Hindlimb muscle (tissue), 1 donor: ENCODE data around the gene ASPRV1. TPM values are rescaled to one million over a fixed set of nuclear protein-coding genes. Genes with fewer than 3 reads are reported as not detected.
"Not testable (repeated sequence)": the region's sequence is repeated elsewhere in the genome, so short reads cannot be mapped to it uniquely, and the experiment has no call there.

Experiments used
- DNase-seq: peaks from one replicate; pipeline ENCODE4 v3.0.0-alpha.2; 2013
- polyA plus RNA-seq: library from polyadenylated mRNA; unstranded; fragments of 120-200 nt; gene quantifications from one replicate; pipeline ENCODE4 v1.2.1, GENCODE V29; 2013; ENCODE audit not compliant: insufficient read length

ASPRV1 gene
- polyA plus RNA-seq, 1 donor: 3.4 TPM

DNA sequence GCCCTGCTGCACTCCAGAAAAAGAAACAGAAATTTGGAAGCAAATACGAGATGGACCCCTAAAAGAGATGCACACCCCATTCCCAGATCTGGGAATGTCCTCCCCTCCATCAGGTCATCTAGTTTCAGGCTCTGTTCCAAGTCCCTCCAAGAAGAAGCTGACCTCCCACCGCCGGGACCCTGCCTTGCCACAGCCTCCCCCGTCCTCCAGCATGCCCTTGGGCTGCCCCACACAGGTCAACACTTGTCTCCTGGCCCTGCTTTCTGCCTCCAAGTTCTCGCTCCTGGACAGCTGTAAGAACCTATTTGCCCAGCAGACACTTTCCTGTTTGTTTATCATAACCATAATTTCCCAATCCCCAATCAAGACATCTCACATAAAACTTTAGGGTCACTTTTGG lies 2.0 kb downstream of the ASPRV1 start:
- no peak for DNase-seq

DNA sequence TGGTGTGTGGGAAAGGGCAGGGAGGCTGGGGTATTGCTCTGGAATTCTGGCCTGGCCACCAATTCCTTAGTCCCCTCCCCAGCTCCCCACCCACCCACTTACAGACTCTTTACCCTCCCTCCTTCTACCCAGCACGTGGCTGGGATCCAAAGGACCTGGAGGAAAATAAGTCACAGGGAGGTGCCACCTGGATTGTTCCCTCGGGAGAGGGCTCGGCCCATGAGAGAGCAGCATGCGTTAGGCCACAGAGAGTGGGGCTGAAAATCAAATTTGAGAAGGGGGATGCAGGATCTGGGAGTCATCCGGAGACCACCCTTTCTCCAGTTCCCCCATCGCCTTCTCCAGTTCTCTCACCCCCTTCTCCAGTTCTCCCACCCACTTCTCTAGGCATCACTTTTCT lies 3.0 kb downstream of the ASPRV1 start:
- DNase-seq: no peak

- no peak for DNase-seq
These were observed 3.5 kb downstream of the ASPRV1 start for GRCh38 chr2:69957965-69958364.

DNA sequence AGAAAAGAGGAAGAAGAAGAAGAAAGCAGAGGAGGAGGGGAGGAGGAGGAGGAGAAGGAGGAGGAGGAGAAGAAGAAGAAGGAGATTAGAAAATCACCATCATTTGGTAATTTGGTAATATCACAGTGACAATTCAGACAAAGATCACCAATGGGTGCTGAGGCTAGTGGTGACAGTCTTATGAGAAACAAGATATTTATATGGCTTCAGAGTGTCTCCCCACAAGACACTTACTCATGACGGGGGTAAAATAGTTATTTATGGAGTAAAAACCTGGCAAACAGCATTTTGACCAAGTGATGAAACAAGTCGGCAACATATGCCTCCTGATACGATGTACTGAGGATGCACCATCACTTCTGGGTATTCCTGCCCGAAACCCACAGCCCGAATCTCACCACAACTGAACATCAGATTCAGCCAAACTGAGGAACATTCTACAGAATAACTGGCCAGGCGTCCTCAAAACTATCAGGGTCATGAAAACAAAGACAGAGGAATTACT lies 4.9 kb downstream of the ASPRV1 start:
- no peak for DNase-seq

- DNase-seq: no peak
These were observed 6.4 kb downstream of the ASPRV1 start for GRCh38 chr2:69955029-69955428.

DNA sequence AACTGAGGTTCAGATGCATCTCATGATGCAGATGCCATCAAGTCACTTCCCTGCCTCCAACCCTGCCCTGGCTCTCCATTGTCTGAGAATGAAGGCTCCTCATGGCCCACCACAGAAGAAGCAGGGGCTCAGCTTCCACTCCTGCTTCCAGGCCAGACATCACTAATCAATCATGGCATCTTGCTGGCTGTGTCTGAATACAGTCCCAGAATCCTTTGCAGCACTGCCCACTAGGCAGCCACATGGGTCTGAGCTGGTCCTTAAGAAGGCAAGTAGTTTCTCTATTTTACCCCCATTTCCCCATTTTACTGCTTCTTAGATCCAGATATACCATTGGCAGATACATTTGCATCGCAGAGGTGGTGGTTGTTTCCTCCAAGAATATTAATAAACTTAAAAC lies 7.3 kb downstream of the ASPRV1 start:
- DNase-seq: no peak

- DNase-seq: no peak
These were observed 8.9 kb downstream of the ASPRV1 start for GRCh38 chr2:69952336-69953115.

GRCh38 chr2:69950671-69951070 lies 10.8 kb downstream of the ASPRV1 start:
- not testable (repeated sequence) for DNase-seq

GRCh38 chr2:69950241-69950640 lies 11.2 kb downstream of the ASPRV1 start:
- no peak for DNase-seq

DNA sequence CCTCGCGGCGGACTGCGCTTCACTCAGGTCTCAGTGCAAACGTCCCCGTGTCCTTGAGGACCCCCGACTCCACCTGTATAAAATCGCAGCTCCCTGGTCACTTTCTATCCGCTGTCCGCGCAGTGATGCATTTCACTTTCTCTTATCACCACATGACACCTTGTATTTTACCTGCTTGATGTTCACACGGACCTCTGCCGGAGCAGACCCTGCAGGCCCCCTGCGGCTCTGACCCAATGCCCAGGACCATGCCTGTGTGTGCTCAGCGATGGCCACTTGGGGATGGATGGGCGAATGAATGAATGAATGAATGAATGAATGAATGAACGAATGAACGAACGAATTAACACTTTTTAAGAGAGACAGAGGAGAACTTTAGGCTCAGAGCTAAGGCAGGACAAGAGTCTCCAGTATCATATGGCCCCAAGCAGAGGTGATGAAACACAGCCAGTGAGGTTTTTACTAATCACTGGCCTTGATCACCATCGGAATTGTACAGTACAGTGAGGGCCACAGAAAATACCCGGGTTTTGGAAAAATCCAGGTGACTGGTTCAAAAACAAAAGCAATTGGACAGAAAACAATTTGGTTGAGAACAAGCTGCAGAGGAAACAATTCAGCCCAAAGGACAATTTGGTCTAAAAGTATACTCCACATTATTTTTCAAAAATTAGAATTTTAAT lies 12.3 kb downstream of the ASPRV1 start:
- DNase-seq: no peak

- no peak for DNase-seq
These were observed 13.1 kb downstream of the ASPRV1 start for GRCh38 chr2:69948032-69948962.

- no peak for DNase-seq
These were observed 14.0 kb downstream of the ASPRV1 start for GRCh38 chr2:69947325-69947931.

DNA sequence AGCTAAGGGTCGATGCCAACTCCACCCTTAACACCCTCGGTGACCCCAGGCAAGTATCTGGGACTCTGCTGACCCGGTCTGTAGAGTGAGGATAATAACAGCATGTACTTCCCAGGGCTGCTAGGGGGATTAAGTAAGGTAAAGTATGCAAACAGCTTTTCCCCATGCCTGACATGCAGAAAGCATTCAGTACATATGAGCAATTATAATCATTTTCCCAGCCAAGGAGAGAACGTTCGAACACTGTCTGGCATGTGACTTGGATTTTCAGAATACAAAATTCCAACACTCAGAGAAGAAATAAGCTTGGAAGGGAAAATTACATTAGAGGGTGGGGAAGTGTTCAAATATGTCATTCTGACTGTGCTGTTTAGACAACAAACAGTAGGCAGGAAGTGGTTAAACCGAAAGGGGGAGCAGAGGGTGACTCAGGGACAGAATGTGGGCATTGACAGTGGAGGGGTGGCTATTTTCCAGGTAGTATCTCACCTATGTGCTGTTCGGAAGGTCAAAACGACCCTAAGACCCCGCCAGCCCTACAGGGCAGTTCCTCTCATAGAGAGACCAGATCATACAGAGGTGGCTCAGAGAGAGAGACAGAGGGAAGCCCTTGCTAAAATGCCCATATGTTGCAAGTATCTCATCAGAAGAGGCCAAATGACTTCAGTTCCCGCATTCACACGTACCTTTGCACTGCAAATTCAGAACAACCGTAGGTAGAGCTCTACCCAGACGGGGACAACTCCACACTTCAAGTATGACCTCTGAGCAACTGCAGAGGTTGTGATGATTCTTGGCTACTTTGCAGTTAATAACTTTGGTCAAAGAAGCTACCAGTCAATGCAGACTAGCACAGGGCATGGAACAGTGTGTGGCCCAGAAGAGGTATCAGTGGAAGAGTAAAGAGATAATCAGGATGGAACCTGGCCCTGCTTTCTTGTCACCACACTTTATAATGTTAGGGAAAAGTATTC lies 14.8 kb downstream of the ASPRV1 start:
- no peak for DNase-seq

DNA sequence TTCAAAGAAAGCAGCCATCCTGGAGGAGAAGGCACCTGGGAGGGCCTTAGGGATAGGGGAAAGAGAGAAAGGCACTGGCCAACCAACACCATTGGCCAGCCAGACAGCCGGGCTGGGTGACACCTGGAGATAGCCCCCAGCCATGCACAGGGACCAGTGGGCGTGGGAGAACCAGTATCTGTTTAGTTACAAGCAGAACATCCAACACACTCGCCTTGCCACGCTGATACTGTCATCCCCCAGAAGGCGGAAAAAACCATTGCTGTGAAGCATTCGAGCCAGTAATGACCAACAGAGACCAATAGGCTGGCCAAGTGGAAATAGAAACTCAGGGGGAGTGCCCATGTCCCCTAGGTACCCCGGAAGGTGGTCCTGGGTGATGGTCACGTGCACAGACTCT lies 15.5 kb downstream of the ASPRV1 start:
- DNase-seq: no peak

DNA sequence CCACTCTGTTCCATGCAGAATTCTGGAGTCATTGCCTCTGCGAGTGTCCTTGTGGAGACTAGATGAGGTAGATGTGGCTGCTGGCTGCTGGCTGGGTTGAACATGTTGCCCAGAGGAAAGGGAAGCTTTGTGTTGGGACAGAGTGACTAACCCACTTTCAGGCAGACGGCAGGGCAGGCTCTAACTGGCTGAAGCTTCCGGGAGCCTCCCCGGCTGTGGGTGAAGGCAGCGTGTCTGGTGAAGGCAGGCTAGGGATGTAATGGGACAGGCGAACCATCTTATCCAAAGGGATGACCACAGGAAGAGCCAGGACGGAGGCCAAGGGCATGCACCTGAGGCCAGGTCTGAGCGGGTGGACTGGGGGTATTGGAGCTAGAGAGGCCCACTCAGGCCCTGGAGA lies 16.0 kb downstream of the ASPRV1 start:
- DNase-seq: no peak

- DNase-seq: no peak
These were observed 16.7 kb downstream of the ASPRV1 start for GRCh38 chr2:69944756-69945155.

DNA sequence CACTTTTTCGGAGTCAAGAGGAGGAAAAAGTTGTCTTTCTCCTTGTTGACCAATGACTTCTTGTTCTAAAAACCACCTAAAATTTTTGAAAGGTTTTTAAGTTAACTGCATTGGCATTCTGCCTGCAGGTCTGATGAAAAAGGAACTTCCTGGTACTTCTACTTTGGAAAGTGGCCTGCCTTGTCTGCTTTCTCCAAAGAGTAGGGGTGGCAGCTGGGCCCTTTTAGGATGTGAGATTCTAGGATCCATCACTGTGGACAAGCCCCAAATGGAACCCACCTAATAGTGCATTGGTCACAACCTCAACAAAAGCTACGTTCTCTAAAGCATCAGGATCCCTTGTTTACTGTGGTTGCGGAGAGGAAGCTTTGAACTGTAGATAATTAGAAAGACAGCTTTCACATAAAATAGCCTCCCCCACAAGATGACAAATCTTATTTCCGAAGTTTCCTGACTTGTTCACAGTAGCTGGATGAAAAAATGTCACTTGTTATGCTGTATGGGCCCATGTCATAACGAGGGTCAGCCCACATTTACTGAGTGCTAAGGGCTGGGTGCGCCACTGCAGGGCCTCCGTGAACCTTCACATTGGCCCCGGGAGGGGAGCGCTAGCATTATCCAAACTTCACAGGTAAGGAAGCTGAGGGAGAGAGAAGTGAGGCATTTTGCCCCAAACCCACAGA lies 17.4 kb downstream of the ASPRV1 start:
- DNase-seq: no peak

DNA sequence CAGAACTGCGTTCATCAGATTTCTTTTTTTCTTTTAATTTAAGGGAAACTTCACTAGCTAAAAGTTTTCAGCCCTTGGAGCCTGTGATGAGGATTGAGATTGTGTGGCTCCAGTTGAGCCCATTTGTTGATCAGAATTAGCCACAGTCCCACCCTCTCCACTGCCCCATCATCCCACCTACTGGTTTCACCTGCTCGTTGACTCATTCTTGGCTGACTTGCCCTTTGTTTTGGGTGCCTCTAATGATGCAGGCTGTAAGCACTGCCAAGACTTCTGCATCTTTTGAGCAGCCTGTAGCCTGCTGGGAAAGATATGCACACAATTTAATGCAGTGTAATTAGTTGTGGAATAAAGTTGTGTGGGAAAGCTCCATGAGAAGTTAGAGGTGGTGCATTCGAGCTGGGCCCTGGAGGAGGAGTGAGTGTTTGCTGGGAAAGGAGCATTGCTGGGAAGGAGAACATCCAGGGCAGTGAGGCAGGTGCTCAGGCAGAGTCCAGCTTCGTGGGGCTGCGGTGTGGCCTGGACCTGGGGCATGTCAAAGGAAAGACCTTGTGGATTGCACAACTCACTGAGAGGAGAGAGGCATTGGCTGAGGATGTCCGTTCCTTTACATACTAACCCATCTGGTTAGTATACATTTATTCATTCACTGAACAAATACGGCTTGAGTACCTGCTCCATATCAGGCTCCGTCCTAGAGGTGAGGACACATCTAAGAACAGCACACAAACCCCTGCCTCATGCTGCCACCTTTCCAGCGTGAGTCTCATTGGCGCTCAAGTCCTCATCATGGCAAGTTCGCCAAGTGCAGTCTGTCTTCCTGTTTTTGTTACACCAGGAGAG lies 18.2 kb downstream of the ASPRV1 start:
- no peak for DNase-seq

- DNase-seq: no peak
These were observed 20.7 kb downstream of the ASPRV1 start for GRCh38 chr2:69940691-69941090.

DNA sequence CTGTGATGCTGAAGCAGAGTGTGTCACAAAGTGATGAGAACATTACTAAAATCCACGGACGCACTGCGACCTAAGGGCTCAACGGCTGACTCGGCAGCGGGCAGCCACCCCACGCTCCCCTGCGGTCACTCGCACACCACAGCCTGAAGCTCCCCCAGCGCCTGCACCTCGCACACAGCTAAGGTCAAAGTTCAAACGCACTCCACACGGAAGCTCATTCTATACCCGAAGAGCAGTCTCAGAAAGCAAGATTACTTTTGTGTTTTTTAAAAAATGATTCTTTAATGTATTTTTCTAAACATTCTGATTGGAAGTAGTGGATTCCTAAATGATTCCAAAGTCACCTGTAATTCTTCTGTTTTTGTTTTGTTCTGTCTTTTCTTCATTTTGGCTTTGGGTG lies 21.7 kb downstream of the ASPRV1 start:
- no peak for DNase-seq
